Mucosa of descending colon (tissue), 3 donors: ENCODE data around the gene EGFL6. TPM values are rescaled to one million over a fixed set of nuclear protein-coding genes. Genes with fewer than 3 reads are reported as not detected.

ENCODE experiments used
- ATAC-seq: fragments of 200-7000 bp; cut with Tn5 transposase; one replicate; pipeline ENCODE4 v1.9.1; 2020; ENCODE audit warnings: mild to moderate bottlenecking, moderate library complexity
- DNase-seq, 3 donors: peaks; one replicate each; pipeline ENCODE4 v3.0.0-alpha.2; 2020
- H3K36me3 ChIP-seq: fragments of 200-600 bp; one replicate; pipeline ENCODE4 v1.8.0; 2021; ENCODE audit warnings: low read depth, mild to moderate bottlenecking
- H3K4me1 ChIP-seq: fragments of 200-600 bp; one replicate; pipeline ENCODE4 v1.8.0; 2021; ENCODE audit warnings: low read depth, mild to moderate bottlenecking
- H3K4me3 ChIP-seq: fragments of 200-600 bp; one replicate; pipeline ENCODE4 v1.8.0; 2021; ENCODE audit warnings: mild to moderate bottlenecking
- H3K9me3 ChIP-seq: fragments of 200-600 bp; one replicate; pipeline ENCODE4 v1.8.0; 2021; ENCODE audit warnings: mild to moderate bottlenecking
- intact Hi-C, 2 donors: fragments of 100-400 bp; cut with DNase I in 1 of 2; cut with micrococcal nuclease in 1 of 2; formaldehyde crosslinking; loops; one replicate each; pipeline versions ENCODE4 v1.11.0 to v1.11.1; 2022; cut with DNase I, micrococcal nuclease
- total RNA-seq, 3 donors: library from RNA; stranded (reverse); fragmentation: NEBNext Ultra II Directional in 2 of 3; extraction: Animal tissue kit (Norgen Biotek cat#: 25700) in 2 of 3; gene quantifications; one replicate each; pipeline versions ENCODE4 v1.2.1 to v1.2.4, GENCODE V29; 2021 to 2023
- TF ChIP-seq, protein P1 (sequence below): fragments of 200-600 bp; IDR thresholded peaks from one replicate; pipeline ENCODE4 v1.8.0; 2022; ENCODE audit warnings: antibody characterized with exemption, mild to moderate bottlenecking
- donor health status: DM: no; HTN: no; CAD: no; lungs with moderate emphysema.
- donor health status: DM: no; HTN: no; CAD: no.
- donor health status: DM: no; HTN: yes; CAD: no.

EGFL6 gene
- total RNA-seq, 3 donors from 2014 or later = 0.29 TPM; not detected in 2

DNA sequence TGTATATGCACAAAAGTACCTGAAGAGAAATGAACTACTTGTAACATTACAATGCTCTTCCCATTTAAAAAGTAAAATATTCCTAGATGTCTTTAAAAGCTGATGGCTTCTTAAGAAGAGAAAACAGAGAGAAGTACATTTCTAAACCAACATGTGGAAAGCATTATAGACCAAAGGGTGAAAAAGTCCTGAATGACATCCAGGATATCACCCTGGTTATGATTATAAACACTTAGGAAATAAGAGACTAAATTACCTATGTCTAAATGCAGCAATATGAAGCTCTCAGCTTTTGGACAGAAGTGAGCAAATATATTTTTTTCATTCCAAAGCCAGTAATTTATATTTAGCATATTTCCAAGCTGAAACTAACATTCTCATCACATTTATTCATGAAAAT is 21.7 kb upstream of the EGFL6 start:
- no peaks in the 10 kb centered on the region for H3K4me1 ChIP-seq
- TF ChIP-seq, protein P1, sequence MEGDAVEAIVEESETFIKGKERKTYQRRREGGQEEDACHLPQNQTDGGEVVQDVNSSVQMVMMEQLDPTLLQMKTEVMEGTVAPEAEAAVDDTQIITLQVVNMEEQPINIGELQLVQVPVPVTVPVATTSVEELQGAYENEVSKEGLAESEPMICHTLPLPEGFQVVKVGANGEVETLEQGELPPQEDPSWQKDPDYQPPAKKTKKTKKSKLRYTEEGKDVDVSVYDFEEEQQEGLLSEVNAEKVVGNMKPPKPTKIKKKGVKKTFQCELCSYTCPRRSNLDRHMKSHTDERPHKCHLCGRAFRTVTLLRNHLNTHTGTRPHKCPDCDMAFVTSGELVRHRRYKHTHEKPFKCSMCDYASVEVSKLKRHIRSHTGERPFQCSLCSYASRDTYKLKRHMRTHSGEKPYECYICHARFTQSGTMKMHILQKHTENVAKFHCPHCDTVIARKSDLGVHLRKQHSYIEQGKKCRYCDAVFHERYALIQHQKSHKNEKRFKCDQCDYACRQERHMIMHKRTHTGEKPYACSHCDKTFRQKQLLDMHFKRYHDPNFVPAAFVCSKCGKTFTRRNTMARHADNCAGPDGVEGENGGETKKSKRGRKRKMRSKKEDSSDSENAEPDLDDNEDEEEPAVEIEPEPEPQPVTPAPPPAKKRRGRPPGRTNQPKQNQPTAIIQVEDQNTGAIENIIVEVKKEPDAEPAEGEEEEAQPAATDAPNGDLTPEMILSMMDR = no peak
- H3K4me3 ChIP-seq = no peak overlapping the region
- H3K9me3 ChIP-seq = no peaks in the 10 kb centered on the region
- ATAC-seq (no peak), DNase-seq (no peak)
- intact Hi-C loops = no loop called here
- H3K36me3 ChIP-seq = no peaks in the 10 kb centered on the region

DNA sequence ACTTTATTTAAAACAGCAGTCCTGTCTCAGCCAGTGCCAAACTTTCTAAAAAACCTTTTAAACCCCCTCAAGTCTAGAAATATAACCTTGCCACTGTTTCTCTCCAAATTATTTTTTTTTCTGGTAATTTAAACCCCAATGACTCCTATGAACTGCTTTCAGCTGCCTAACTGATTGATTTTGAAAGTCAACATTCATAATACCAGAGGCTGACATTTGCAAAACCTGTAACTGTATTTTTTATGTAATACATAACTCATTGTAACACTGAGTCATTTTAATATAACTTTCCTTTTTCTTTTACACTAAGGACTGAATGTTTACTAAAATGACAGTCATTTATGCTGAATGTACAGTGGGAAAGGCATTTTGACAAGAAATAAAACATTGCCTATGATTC is 19.1 kb upstream of the EGFL6 start:
- Histone ChIP-seq H3K36me3 (no peaks in the 10 kb centered on the region), H3K4me1 (no peaks in the 10 kb centered on the region), H3K9me3 (no peaks in the 10 kb centered on the region), H3K4me3 (no peak overlapping the region)
- TF ChIP-seq, protein P1 = no peak
- intact Hi-C loops = no loop called here
- DNase-seq = no peak
- ATAC-seq = no peak

DNA sequence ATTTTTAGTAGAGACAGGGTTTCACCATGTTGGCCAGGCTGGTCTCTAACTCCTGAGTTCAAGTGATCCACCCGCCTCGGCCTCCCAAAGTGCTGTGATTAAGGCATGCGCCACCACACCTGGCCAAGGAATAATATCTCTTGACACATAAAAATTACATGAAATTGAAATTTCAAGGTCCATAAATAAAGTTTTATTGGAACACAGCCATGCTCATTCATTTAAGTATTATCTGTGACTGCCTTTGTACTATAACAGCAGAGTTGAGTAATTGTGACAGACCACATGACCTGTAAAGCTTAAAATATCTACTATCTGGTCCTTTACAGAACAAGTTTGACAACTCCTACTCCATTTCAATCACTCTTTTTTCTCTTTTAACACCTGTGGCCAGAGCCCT is 17.8 kb upstream of the EGFL6 start:
- H3K9me3 ChIP-seq = no peaks in the 10 kb centered on the region
- no peak for DNase-seq
- H3K4me3 ChIP-seq = no peak overlapping the region
- intact Hi-C loops = no loop called here
- no peaks in the 10 kb centered on the region for H3K36me3 ChIP-seq
- TF ChIP-seq, protein P1 = no peak
- ATAC-seq = no peak
- H3K4me1 ChIP-seq = no peaks in the 10 kb centered on the region

DNA sequence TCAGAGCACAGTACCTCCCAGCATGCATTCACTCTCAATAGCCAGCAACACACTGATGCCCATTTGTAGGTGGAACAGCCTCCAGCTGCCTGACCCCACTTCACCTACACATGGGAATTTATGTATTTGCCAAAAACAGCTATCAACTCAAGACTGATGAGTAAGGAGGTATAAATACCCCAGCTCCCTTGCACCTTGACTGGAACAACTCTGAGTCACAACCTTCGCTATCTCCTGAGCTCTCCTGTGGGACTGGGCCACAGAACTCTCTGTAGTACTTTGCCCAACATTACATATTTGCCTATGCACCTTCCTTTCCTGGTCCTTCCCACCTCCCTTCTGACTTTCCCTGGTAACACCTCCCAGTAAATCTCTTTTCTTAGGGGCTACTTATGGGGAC is 16.5 kb upstream of the EGFL6 start:
- no peaks in the 10 kb centered on the region for H3K9me3 ChIP-seq
- DNase-seq = no peak
- TF ChIP-seq, protein P1 = no peak
- intact Hi-C loops = no loop called here
- no peaks in the 10 kb centered on the region for H3K4me1 ChIP-seq
- ATAC-seq = no peak
- H3K36me3 ChIP-seq = no peaks in the 10 kb centered on the region
- H3K4me3 ChIP-seq = no peak overlapping the region

DNA sequence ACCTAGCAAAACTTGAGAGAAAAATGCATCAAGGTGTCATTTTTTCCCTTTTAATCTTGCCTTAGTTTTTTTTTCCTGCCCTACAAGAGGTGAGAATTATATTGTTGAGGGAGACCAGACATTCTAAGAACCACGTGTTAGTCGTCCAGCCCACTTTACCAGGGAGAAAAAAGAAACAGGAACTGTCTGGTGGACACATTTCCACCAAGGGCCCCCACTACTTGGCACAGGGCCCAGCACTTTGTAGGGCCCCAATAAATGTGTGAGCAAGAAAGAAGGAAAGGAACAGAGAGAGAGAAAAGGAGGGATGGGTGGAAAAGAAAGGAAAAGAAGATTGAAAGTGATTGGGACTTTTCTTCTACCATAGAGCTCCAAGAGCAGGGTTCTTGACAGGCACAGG is 3.9 kb upstream of the EGFL6 start:
- intact Hi-C loops = no loop called here

DNA sequence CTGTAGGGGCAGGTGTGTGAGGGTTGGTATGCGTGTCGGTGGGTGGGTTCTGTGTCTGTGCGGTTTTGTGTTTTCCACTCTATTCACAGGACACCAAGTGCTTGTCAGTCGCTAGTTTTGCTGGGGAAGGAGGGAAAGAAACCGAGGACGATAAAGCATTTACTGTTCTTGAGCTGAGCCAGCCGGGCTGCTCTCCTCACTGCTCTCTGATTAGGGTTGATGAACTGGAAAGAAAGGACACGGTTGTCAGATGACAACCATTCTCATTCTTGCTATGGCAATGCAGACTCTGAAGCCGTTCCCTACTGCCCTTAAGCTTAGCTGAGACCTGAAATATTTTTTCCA is 832 bp downstream of the EGFL6 start:
- DNase-seq (no peak), ATAC-seq (no peak)
- no peaks in the 10 kb centered on the region for H3K9me3 ChIP-seq
- TF ChIP-seq, protein P1 = no peak
- intact Hi-C loops = no loop called here
- no peaks in the 10 kb centered on the region for H3K4me1 ChIP-seq
- H3K4me3 ChIP-seq = no peak overlapping the region
- no peaks in the 10 kb centered on the region for H3K36me3 ChIP-seq

More for the DNA sequence above, 3.9 kb upstream of the EGFL6 start:
- H3K9me3 ChIP-seq = no peaks in the 10 kb centered on the region
- no peaks in the 10 kb centered on the region for H3K36me3 ChIP-seq
- TF ChIP-seq, protein P1 = no peak
- ATAC-seq = no peak
- no peak overlapping the region for H3K4me3 ChIP-seq
- DNase-seq = no peak
- H3K4me1 ChIP-seq = no peaks in the 10 kb centered on the region
